Naive thymus-derived CD4-positive, alpha-beta T cell (primary cell): ENCODE results near the gene ADA. TPM values are rescaled to one million over a fixed set of nuclear protein-coding genes. Genes with fewer than 3 reads are reported as not detected.

Source experiments
- ATAC-seq: fragments of 150-1000 bp; cut with Tn5 transposase; 2 replicates; pipeline ENCODE4 v1.10.0; 2021; ENCODE audit warnings: mild to moderate bottlenecking, moderate library complexity
- CTCF ChIA-PET: fragments of 350-600 bp; sonication (Branson Sonifier 250); formaldehyde crosslinking; loops from one replicate; lab custom pipeline; 2021; ENCODE audit warnings: antibody characterized with exemption; lab: Charles Lee
- POLR2A ChIA-PET: fragments of 350-600 bp; sonication (Branson Sonifier 250); formaldehyde crosslinking; loops from one replicate; lab custom pipeline; 2021; ENCODE audit warnings: antibody characterized with exemption, inconsistent platforms; lab: Charles Lee
- DNase-seq, 9 donors: peaks; one replicate each; pipeline versions ENCODE4 v3.0.0 to v3.0.0-alpha.2; 2020 to 2022; ENCODE audit warnings: mixed read lengths in 1 of 9
- H3K27ac ChIP-seq: one replicate; pipeline ENCODE4 v1.7.0; 2013; ENCODE audit warnings: mild to moderate bottlenecking, low read depth, low read length, moderate library complexity
- H3K27me3 ChIP-seq, 2 donors: one replicate each; pipeline ENCODE4 v1.7.0; 2013; ENCODE audit warnings: low read length in 2 of 2, mild to moderate bottlenecking in 2 of 2, moderate library complexity in 2 of 2; ENCODE audit not compliant: control insufficient read depth in 2 of 2, insufficient read depth in 2 of 2
- H3K36me3 ChIP-seq, 3 experiments: 1 replicate in 2 of 3; 2 replicates in 1 of 3; pipeline ENCODE4 v1.7.0; 2013; ENCODE audit warnings: low read length in 3 of 3, mild to moderate bottlenecking in 3 of 3, moderate library complexity in 1 of 3; ENCODE audit not compliant: insufficient read depth in 3 of 3, control insufficient read depth in 2 of 3
- H3K4me1 ChIP-seq, 2 donors: one replicate each; pipeline ENCODE4 v1.7.0; 2013; ENCODE audit warnings: low read length in 2 of 2, mild to moderate bottlenecking in 2 of 2, moderate library complexity in 1 of 2; ENCODE audit not compliant: control insufficient read depth in 2 of 2, insufficient read depth in 2 of 2
- H3K4me3 ChIP-seq: 2 replicates; pipeline ENCODE4 v1.7.0; 2013; ENCODE audit warnings: mild to moderate bottlenecking, low read length
- H3K9me3 ChIP-seq, 3 experiments: 1 replicate in 2 of 3; 2 replicates in 1 of 3; pipeline ENCODE4 v1.7.0; 2013; ENCODE audit warnings: low read length in 3 of 3; ENCODE audit not compliant: control insufficient read depth in 2 of 3
- H3K27ac Mint-ChIP-seq, 9 donors: one replicate each; pipeline ENCODE4 v1.8.0; 2020 to 2022; ENCODE audit warnings: mixed read lengths in 9 of 9, mild to moderate bottlenecking in 8 of 9, moderate library complexity in 5 of 9, inconsistent platforms in 2 of 9
- H3K27me3 Mint-ChIP-seq, 5 donors: one replicate each; pipeline ENCODE4 v1.8.0; 2021 to 2022; ENCODE audit warnings: mixed read lengths in 5 of 5, mild to moderate bottlenecking in 1 of 5
- H3K36me3 Mint-ChIP-seq, 5 donors: one replicate each; pipeline ENCODE4 v1.8.0; 2020 to 2022; ENCODE audit warnings: mixed read lengths in 5 of 5, mild to moderate bottlenecking in 3 of 5, inconsistent platforms in 1 of 5
- H3K4me1 Mint-ChIP-seq, 7 donors: one replicate each; pipeline ENCODE4 v1.8.0; 2020 to 2022; ENCODE audit warnings: mixed read lengths in 7 of 7, mild to moderate bottlenecking in 3 of 7, inconsistent platforms in 1 of 7
- H3K4me3 Mint-ChIP-seq, 10 donors: one replicate each; pipeline ENCODE4 v1.8.0; 2020 to 2022; ENCODE audit warnings: mild to moderate bottlenecking in 10 of 10, mixed read lengths in 10 of 10, moderate library complexity in 6 of 10, inconsistent platforms in 2 of 10
- H3K9me3 Mint-ChIP-seq, 11 donors: one replicate each; pipeline ENCODE4 v1.8.0; 2020 to 2022; ENCODE audit warnings: mixed read lengths in 11 of 11, mild to moderate bottlenecking in 4 of 11, inconsistent platforms in 1 of 11, moderate library complexity in 1 of 11
- intact Hi-C, 2 donors: fragments of 100-400 bp; cut with micrococcal nuclease; formaldehyde crosslinking; loops; one replicate each; pipeline ENCODE4 v1.15.1; 2023
- polyA plus RNA-seq, 2 donors: library from polyadenylated mRNA; unstranded; fragments of 300-500 nt; fragmentation: Illumina TruSeq; gene quantifications; one replicate each; pipeline ENCODE4 v1.2.3, GENCODE V29; 2021
- total RNA-seq, 6 experiments: library from RNA in 5 of 6; stranded (reverse) in 5 of 6; gene quantifications; 1 replicate in 5 of 6; 2 replicates in 1 of 6; pipeline ENCODE4 v1.2.3 and lab custom pipeline; 2021 to 2026

Gene ADA
- total and polyA plus RNA-seq, 7 experiments from 2014 or later: 26.1 to 103 (median 35.2) TPM

DNA sequence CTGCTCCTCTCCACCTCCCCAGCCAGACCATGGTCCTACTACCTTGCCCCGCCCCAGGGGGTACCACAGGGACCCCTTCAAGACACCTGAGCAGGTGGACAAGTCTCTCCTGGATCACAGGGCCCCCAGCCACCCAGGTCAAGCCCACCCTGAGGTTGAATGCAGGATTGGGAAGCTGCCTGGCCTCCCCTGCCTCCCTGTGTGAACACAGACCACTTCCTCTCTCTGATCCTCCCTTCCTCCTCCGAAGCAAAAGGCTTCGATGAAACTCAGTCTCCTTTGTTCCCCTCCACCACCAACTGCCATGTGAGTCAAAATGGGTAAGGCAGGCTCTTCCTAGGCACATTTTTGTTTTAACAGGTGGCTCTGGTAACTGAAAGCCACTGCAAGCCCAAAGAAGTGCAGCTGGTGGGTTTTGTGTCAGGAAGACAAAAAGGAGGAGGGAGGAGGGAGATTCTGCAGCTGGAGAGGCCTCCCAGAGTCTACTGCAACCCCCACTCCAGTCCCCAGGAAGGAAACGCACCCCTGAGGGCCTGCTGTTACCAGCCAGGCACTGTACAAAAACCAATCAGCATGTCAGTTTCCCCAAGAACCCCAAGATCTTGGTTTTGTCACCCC, 5.4 kb downstream of the ADA start:
- CTCF ChIA-PET: interaction anchor here (0.7 to 2.4 kb wide), 2 partner anchors 37 to 39 kb away, joined by 3 to 7 read pairs; no protein-coding TSS in a partner anchor
- Histone ChIP-seq H3K36me3 (no peaks in the 10 kb centered on the region), H3K27ac (peak overlapping the region; percentile 70), H3K4me1 (peaks cover 86 to 90% of the 10 kb centered on the region in 2 donors), H3K4me3 (peak overlapping the region; percentile 15), H3K9me3 (no peaks in the 10 kb centered on the region), H3K27me3 (no peaks in the 10 kb centered on the region)
- intact Hi-C loops: loop anchor here (1.0 to 10.0 kb wide), 2 partner anchors 25 to 319 kb away; partner anchors contain the start of genes STK4 (in 1 of the 2) and TOMM34 (in 1 of the 2)
- POLR2A ChIA-PET: interaction anchor here (0.6 to 11.4 kb wide), 11 partner anchors 8 to 233 kb away, joined by 3 to 122 read pairs (median 4); no protein-coding TSS in a partner anchor
- peak overlapping the region; percentile 85 to 98 (median 96) for H3K27ac Mint-ChIP-seq
- ATAC-seq (peak; percentile 24), DNase-seq (peak in 7 of 9 donors; percentile 21 to 58 (median 42))
- H3K9me3 Mint-ChIP-seq: peaks cover 0 to 1% (median 0%) of the 10 kb centered on the region in 11 donors
- H3K4me3 Mint-ChIP-seq: peak overlapping the region; percentile 49 to 96 (median 71)
- peaks cover 68 to 98% (median 93%) of the 10 kb centered on the region in 7 donors for H3K4me1 Mint-ChIP-seq
- H3K27me3 Mint-ChIP-seq: no peaks in the 10 kb centered on the region
- H3K36me3 Mint-ChIP-seq: peaks cover 0 to 29% (median 2%) of the 10 kb centered on the region in 5 donors

- ATAC-seq (peak; percentile 69), DNase-seq (peak in 8 of 9 donors; percentile 19 to 69 (median 34))
- CTCF ChIA-PET: interaction anchor here (0.8 to 1.2 kb wide), 5 partner anchors 9 to 42 kb away, joined by 3 to 5 read pairs (median 3); no protein-coding TSS in a partner anchor
- POLR2A ChIA-PET: interaction anchor here (0.6 to 11.4 kb wide), 12 partner anchors 8 to 586 kb away, joined by 3 to 122 read pairs (median 5); partner anchors contain the start of genes ADA and TTPAL
- peaks cover 0 to 5% (median 0%) of the 10 kb centered on the region in 11 donors for H3K9me3 Mint-ChIP-seq
- peaks cover 6 to 31% (median 11%) of the 10 kb centered on the region in 5 donors for H3K36me3 Mint-ChIP-seq
- Histone ChIP-seq H3K27me3 (no peaks in the 10 kb centered on the region), H3K4me3 (peak overlapping the region; percentile 35), H3K9me3 (no peaks in the 10 kb centered on the region), H3K4me1 (peaks cover 73 to 90% of the 10 kb centered on the region in 2 donors), H3K27ac (peak overlapping the region; percentile 76), H3K36me3 (peaks cover 0 to 5% (median 0%) of the 10 kb centered on the region in 3 experiments)
- peak overlapping the region; percentile 53 to 96 (median 70) for H3K4me3 Mint-ChIP-seq
- H3K27me3 Mint-ChIP-seq: no peaks in the 10 kb centered on the region
- intact Hi-C loops: loop anchor here (1.0 to 10.0 kb wide), 5 partner anchors 34 to 320 kb away; partner anchors contain the start of genes SERINC3 (in 1 of the 2), STK4 (in 1 of the 2) and TOMM34 (in 1 of the 2)
- peaks cover 63 to 93% (median 87%) of the 10 kb centered on the region in 7 donors for H3K4me1 Mint-ChIP-seq
- peak overlapping the region; percentile 90 to 98 (median 96) for H3K27ac Mint-ChIP-seq
Observed at GRCh38 chr20:44644667-44645131, 6.8 kb downstream of the ADA start.

- H3K36me3 Mint-ChIP-seq: peaks cover 6 to 33% (median 13%) of the 10 kb centered on the region in 5 donors
- ATAC-seq (no peak), DNase-seq (no peak)
- peak overlapping the region; percentile 90 to 98 (median 96) for H3K27ac Mint-ChIP-seq
- peak overlapping the region; percentile 56 to 96 (median 72) for H3K4me3 Mint-ChIP-seq
- H3K27ac ChIP-seq: peak overlapping the region; percentile 76
- no peaks in the 10 kb centered on the region for H3K9me3 ChIP-seq
- peaks cover 0 to 7% (median 0%) of the 10 kb centered on the region in 11 donors for H3K9me3 Mint-ChIP-seq
- H3K27me3 ChIP-seq: no peaks in the 10 kb centered on the region
- H3K27me3 Mint-ChIP-seq: no peaks in the 10 kb centered on the region
- peak overlapping the region; percentile 35 for H3K4me3 ChIP-seq
- POLR2A ChIA-PET: interaction anchor here (0.7 to 11.4 kb wide), 11 partner anchors 8 to 585 kb away, joined by 3 to 122 read pairs (median 5); partner anchors contain the start of gene ADA
- intact Hi-C loops: loop anchor here (1.0 to 10.0 kb wide), 5 partner anchors 33 to 321 kb away; partner anchors contain the start of genes SERINC3 (in 1 of the 2), STK4 (in 1 of the 2) and TOMM34 (in 1 of the 2)
- peaks cover 58 to 92% (median 83%) of the 10 kb centered on the region in 7 donors for H3K4me1 Mint-ChIP-seq
- CTCF ChIA-PET: interaction anchor here (0.8 to 1.0 kb wide), 3 partner anchors 9 to 37 kb away, joined by 3 to 5 read pairs (median 3); no protein-coding TSS in a partner anchor
- H3K4me1 ChIP-seq: peaks cover 71 to 86% of the 10 kb centered on the region in 2 donors
- peaks cover 0 to 5% (median 0%) of the 10 kb centered on the region in 3 experiments for H3K36me3 ChIP-seq
Observed at GRCh38 chr20:44644230-44644617, 7.3 kb downstream of the ADA start.

GRCh38 chr20:44643596-44644229, 7.8 kb downstream of the ADA start:
- intact Hi-C loops: loop anchor here (1.0 to 10.0 kb wide), 9 partner anchors 8 to 427 kb away; partner anchors contain the start of genes ADA (in 2 of the 2), SERINC3 (in 2 of the 2), STK4 (in 1 of the 2) and TOMM34 (in 1 of the 2)
- peaks cover 0 to 9% (median 0%) of the 10 kb centered on the region in 11 donors for H3K9me3 Mint-ChIP-seq
- CTCF ChIA-PET: interaction anchor here (1.2 to 2.2 kb wide), 2 partner anchors 33 to 41 kb away, joined by 4 to 20 read pairs; no protein-coding TSS in a partner anchor
- peak overlapping the region; percentile 47 for H3K4me3 ChIP-seq
- H3K4me1 Mint-ChIP-seq: peaks cover 57 to 92% (median 79%) of the 10 kb centered on the region in 7 donors
- H3K27me3 Mint-ChIP-seq: no peaks in the 10 kb centered on the region
- H3K27ac Mint-ChIP-seq: peak overlapping the region; percentile 90 to 98 (median 96)
- peaks cover 8 to 33% (median 18%) of the 10 kb centered on the region in 5 donors for H3K36me3 Mint-ChIP-seq
- H3K36me3 ChIP-seq: peaks cover 0 to 8% (median 0%) of the 10 kb centered on the region in 3 experiments
- no peaks in the 10 kb centered on the region for H3K27me3 ChIP-seq
- peak; percentile 71 for ATAC-seq
- POLR2A ChIA-PET: interaction anchor here (1.1 to 11.4 kb wide), 9 partner anchors 8 to 425 kb away, joined by 3 to 122 read pairs (median 5); partner anchors contain the start of genes ADA and SERINC3
- peak; percentile 31 to 68 (median 41) for DNase-seq
- H3K4me1 ChIP-seq: peaks cover 65 to 81% of the 10 kb centered on the region in 2 donors
- peak overlapping the region; percentile 53 to 96 (median 78) for H3K4me3 Mint-ChIP-seq
- peak overlapping the region; percentile 76 for H3K27ac ChIP-seq
- no peaks in the 10 kb centered on the region for H3K9me3 ChIP-seq

DNA sequence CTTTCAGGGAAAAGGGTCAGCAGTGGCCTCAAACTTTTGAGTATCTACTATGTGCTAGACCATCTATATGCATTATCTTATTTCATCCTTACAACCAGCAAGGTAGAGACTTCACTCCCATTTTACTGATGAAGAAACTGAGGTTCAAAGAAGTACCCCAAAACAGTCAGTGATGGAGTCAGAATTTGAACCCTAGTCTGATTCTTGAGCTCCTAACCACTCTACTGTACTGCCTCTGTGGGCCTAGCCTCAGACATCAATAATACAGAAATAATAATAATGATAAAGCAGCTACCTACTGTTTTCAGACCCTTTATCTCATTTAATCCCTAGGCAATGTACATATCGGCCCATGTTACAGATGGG, 8.4 kb downstream of the ADA start:
- peak overlapping the region; percentile 76 for H3K27ac ChIP-seq
- H3K36me3 ChIP-seq: peaks cover 0 to 11% (median 0%) of the 10 kb centered on the region in 3 experiments
- H3K4me1 ChIP-seq: peaks cover 60 to 76% of the 10 kb centered on the region in 2 donors
- Mint-ChIP-seq H3K9me3 (peaks cover 0 to 12% (median 0%) of the 10 kb centered on the region in 11 donors), H3K27me3 (no peaks in the 10 kb centered on the region), H3K4me3 (peak overlapping the region; percentile 63 to 96 (median 76)), H3K36me3 (peaks cover 8 to 35% (median 21%) of the 10 kb centered on the region in 5 donors), H3K4me1 (peaks cover 56 to 89% (median 77%) of the 10 kb centered on the region in 7 donors), H3K27ac (peak overlapping the region; percentile 90 to 98 (median 96))
- ATAC-seq (no peak), DNase-seq (no peak)
- H3K27me3 ChIP-seq: no peaks in the 10 kb centered on the region
- ChIA-PET CTCF (interaction anchor here (0.5 to 2.2 kb wide), 5 partner anchors 11 to 260 kb away, joined by 3 to 20 read pairs (median 4); no protein-coding TSS in a partner anchor), POLR2A (interaction anchor here (1.0 to 11.4 kb wide), 8 partner anchors 10 to 431 kb away, joined by 3 to 122 read pairs (median 4); partner anchors contain the start of genes ADA and SERINC3)
- intact Hi-C loops: loop anchor here (1.0 to 10.0 kb wide), 6 partner anchors 8 to 426 kb away; partner anchors contain the start of genes ADA (in 2 of the 2), SERINC3 (in 1 of the 2), STK4 (in 1 of the 2) and TOMM34 (in 1 of the 2)
- peak overlapping the region; percentile 47 for H3K4me3 ChIP-seq
- no peaks in the 10 kb centered on the region for H3K9me3 ChIP-seq
